Keratinocyte (primary cell): ENCODE measurements around the gene TENM3. TPM values are rescaled to one million over a fixed set of nuclear protein-coding genes. Genes with fewer than 3 reads are reported as not detected.

ENCODE experiments used
- DNase-seq: peaks from one replicate; pipeline ENCODE4 v3.0.0-alpha.2; 2011; ENCODE audit warnings: low read depth, missing footprints, low spot score
- FAIRE-seq: peaks from 2 replicates; lab custom pipeline; 2011; peaks lifted over from hg19 to GRCh38; lab: Jason Lieb, UNC
- H2AFZ ChIP-seq: 2 replicates; pipeline ENCODE4 v1.6.0; 2012; ENCODE audit warnings: low read length, control low read depth, inconsistent platforms; ENCODE audit not compliant: control insufficient read depth
- H3K27ac ChIP-seq: 2 replicates; pipeline ENCODE4 v1.5.1; 2011; ENCODE audit warnings: low read length; ENCODE audit not compliant: control insufficient read depth, insufficient read depth
- H3K27me3 ChIP-seq: 3 replicates; pipeline ENCODE4 v1.6.0; 2011; ENCODE audit warnings: low read length; ENCODE audit not compliant: control insufficient read depth, insufficient read depth; ENCODE audit errors: extremely low read depth
- H3K36me3 ChIP-seq, 2 experiments: 2 replicates in 1 of 2; 3 replicates in 1 of 2; pipeline ENCODE4 v1.5.1; 2011; ENCODE audit warnings: low read length in 2 of 2, mild to moderate bottlenecking in 1 of 2; ENCODE audit not compliant: control insufficient read depth in 2 of 2, insufficient read depth in 2 of 2; ENCODE audit errors: extremely low read depth in 1 of 2
- H3K4me1 ChIP-seq: 3 replicates; pipeline ENCODE4 v1.5.1; 2011; ENCODE audit warnings: low read length; ENCODE audit not compliant: control insufficient read depth, insufficient read depth; ENCODE audit errors: extremely low read depth
- H3K4me2 ChIP-seq: 3 replicates; pipeline ENCODE4 v1.6.0; 2011; ENCODE audit warnings: low read depth, low read length; ENCODE audit not compliant: control insufficient read depth, insufficient read depth; ENCODE audit errors: extremely low read depth
- H3K4me3 ChIP-seq, 3 experiments: fragments of 200-600 bp in 1 of 3; sonication (generic) in 1 of 3; 2 replicates in 2 of 3; 3 replicates in 1 of 3; pipeline ENCODE4 v1.5.1; 2011 to 2016; ENCODE audit warnings: low read length in 3 of 3, mild to moderate bottlenecking in 3 of 3, control low read depth in 2 of 3, inconsistent platforms in 1 of 3, low read depth in 1 of 3, mixed read lengths in 1 of 3, mixed run types in 1 of 3, moderate library complexity in 1 of 3; ENCODE audit not compliant: control insufficient read depth in 2 of 3, insufficient read depth in 2 of 3; ENCODE audit errors: extremely low read depth in 1 of 3
- H3K79me2 ChIP-seq: 2 replicates; pipeline ENCODE4 v1.6.0; 2012; ENCODE audit warnings: low read length; ENCODE audit not compliant: control insufficient read depth, insufficient read depth
- H3K9ac ChIP-seq: 3 replicates; pipeline ENCODE4 v1.6.0; 2011; ENCODE audit warnings: low read length; ENCODE audit not compliant: control insufficient read depth, insufficient read depth; ENCODE audit errors: extremely low read depth
- H3K9me1 ChIP-seq: 3 replicates; pipeline ENCODE4 v1.6.0; 2011; ENCODE audit warnings: low read length; ENCODE audit not compliant: control insufficient read depth, insufficient read depth; ENCODE audit errors: extremely low read depth
- H3K9me3 ChIP-seq: 2 replicates; pipeline ENCODE4 v1.5.1; 2012; ENCODE audit warnings: low read depth, low read length; ENCODE audit not compliant: control insufficient read depth
- H4K20me1 ChIP-seq: 3 replicates; pipeline ENCODE4 v1.6.0; 2011; ENCODE audit warnings: low read length; ENCODE audit not compliant: control insufficient read depth, insufficient read depth; ENCODE audit errors: extremely low read depth
- EZH2 ChIP-seq: IDR thresholded peaks from one replicate; pipeline ENCODE4 v1.6.1; 2012; ENCODE audit warnings: inconsistent platforms, mild to moderate bottlenecking, low read length, moderate library complexity
- dilution Hi-C: fragments of 300-500 bp; cut with MboI; formaldehyde crosslinking; loops from one replicate; pipeline ENCODE4 v1.7.0; 2020; ENCODE audit warnings: low sequenced_read_pairs; ENCODE audit not compliant: extremely low pct_ligation_motif_present
- polyA plus RNA-seq, 5 experiments: library from polyadenylated mRNA; depleted of rRNA in 3 of 5; stranded (reverse) in 3 of 5; stranded (forward) in 1 of 5; unstranded in 1 of 5; fragments of >200 nt; gene quantifications; 1 replicate in 1 of 5; 2 replicates in 3 of 5; 3 replicates in 1 of 5; pipeline versions ENCODE4 v1.2.1 to v1.2.3, GENCODE V29; 2011 to 2012; ENCODE audit warnings: missing spikeins in 2 of 5, low read depth in 1 of 5, low replicate concordance in 1 of 5
- TF ChIP-seq, protein P1 (sequence below), 3 experiments: IDR thresholded peaks in 1 of 3; conservative IDR thresholded peaks in 1 of 3; optimal IDR thresholded peaks in 1 of 3; 2 replicates in 2 of 3; 3 replicates in 1 of 3; pipeline versions ENCODE3 to v1.5.1; 2011; ENCODE audit warnings: low read length in 3 of 3, mild to moderate bottlenecking in 3 of 3, moderate library complexity in 2 of 3, control low read depth in 1 of 3, inconsistent platforms in 1 of 3; ENCODE audit not compliant: insufficient read depth in 2 of 3; ENCODE audit errors: extremely low read depth in 1 of 3

Gene TENM3
- polyA plus RNA-seq, 1 donor (not counting 4 experiments of a cell fraction or from before 2014, with no cell fraction given): 17.0 TPM

DNA sequence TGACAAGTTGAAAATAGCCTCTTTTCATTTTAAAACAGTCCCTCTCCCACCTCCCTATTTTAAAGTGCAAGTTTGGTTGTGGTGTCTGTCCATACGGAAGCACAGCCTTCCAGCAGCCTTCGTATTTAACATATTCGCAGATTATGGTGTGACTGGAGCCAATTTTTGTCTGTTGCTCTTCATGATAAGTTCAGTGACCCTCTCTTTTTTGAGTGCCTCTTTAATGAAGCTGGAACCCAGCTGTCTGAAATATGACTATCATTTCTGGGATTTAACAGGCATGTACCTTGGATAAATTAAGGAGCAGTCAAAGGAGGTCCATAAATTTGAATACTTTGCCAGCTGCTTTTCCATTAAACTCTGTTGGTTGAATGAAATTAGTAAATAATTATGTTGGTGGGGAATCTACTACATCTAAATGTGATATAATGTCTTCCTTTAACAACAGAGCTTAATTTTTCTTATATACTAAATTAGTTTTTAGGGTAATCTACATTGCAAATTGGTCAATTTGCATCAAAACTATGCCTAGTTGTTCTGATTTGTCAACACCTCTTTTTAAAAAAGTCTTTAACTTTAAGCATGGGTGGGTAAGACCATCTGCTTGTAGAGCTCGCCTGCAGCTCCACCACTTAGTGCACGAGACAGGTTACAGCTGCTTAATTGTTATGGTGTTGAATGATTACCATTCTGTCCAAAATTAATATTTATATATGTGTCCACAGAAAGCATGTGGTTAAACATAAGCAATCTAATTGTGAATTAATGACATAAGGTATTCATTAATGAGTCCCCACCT lies 457.4 kb downstream of the TENM3 start:
- Histone ChIP-seq H3K9me3 (no peaks in the 10 kb centered on the region), H3K36me3 (peaks cover 0 to 4% of the 10 kb centered on the region in 2 experiments), H3K27me3 (no peaks in the 10 kb centered on the region), H3K4me1 (no peaks in the 10 kb centered on the region), H3K27ac (no peak overlapping the region), H2AFZ (no peak overlapping the region), H3K4me2 (no peak overlapping the region), H3K9ac (no peak overlapping the region), H3K9me1 (no peaks in the 10 kb centered on the region), H3K79me2 (no peaks in the 10 kb centered on the region), H3K4me3 (no peak overlapping the region), H4K20me1 (no peaks in the 10 kb centered on the region)
- no peak for FAIRE-seq
- TF ChIP-seq, protein P1, sequence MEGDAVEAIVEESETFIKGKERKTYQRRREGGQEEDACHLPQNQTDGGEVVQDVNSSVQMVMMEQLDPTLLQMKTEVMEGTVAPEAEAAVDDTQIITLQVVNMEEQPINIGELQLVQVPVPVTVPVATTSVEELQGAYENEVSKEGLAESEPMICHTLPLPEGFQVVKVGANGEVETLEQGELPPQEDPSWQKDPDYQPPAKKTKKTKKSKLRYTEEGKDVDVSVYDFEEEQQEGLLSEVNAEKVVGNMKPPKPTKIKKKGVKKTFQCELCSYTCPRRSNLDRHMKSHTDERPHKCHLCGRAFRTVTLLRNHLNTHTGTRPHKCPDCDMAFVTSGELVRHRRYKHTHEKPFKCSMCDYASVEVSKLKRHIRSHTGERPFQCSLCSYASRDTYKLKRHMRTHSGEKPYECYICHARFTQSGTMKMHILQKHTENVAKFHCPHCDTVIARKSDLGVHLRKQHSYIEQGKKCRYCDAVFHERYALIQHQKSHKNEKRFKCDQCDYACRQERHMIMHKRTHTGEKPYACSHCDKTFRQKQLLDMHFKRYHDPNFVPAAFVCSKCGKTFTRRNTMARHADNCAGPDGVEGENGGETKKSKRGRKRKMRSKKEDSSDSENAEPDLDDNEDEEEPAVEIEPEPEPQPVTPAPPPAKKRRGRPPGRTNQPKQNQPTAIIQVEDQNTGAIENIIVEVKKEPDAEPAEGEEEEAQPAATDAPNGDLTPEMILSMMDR (optimal IDR thresholded peaks at IDR 0.05 in 1 of 3, IDR thresholded peaks at IDR 0.05 in 1 of 3, conservative IDR thresholded peaks at IDR 0.05 in 1 of 3; ENCODE audit: extremely low read depth in 1 of 3, insufficient read depth in 2 of 3, low read length in 3 of 3): no peak
- TF ChIP-seq EZH2: no peak
- dilution Hi-C loops: no loop called here
- no peak for DNase-seq

DNA sequence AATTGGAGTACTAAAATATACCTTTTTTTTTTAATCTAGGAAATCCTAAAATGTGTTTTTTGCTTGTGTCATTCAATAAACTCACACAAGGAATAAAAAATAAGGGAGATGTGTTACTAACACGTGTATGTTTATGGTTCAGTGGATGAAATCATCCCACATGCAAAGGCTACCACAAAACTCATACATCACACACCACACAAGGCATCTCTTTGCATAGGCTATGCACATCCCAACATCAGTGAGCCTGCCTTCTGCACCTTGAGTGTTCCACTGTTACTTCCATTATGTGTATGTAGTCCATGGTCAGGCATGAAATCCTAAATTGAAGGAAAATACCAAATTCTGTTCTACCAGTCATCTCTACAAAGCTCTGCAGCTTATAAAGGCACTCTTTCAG lies 460.9 kb downstream of the TENM3 start:
- no peaks in the 10 kb centered on the region for H3K9me3 ChIP-seq
- H3K9ac ChIP-seq: no peak overlapping the region
- FAIRE-seq (peak; percentile 29), DNase-seq (no peak)
- H4K20me1 ChIP-seq: no peaks in the 10 kb centered on the region
- TF ChIP-seq, protein P1 (optimal IDR thresholded peaks at IDR 0.05 in 1 of 3, IDR thresholded peaks at IDR 0.05 in 1 of 3, conservative IDR thresholded peaks at IDR 0.05 in 1 of 3; ENCODE audit: extremely low read depth in 1 of 3, insufficient read depth in 2 of 3, low read length in 3 of 3): no peak
- no peak for TF ChIP-seq EZH2
- H3K27me3 ChIP-seq: no peaks in the 10 kb centered on the region
- H3K79me2 ChIP-seq: no peaks in the 10 kb centered on the region
- dilution Hi-C loops: no loop called here
- no peak overlapping the region for H2AFZ ChIP-seq
- H3K4me2 ChIP-seq: no peak overlapping the region
- H3K4me1 ChIP-seq: no peaks in the 10 kb centered on the region
- no peaks in the 10 kb centered on the region for H3K9me1 ChIP-seq
- no peaks in the 10 kb centered on the region for H3K36me3 ChIP-seq
- H3K4me3 ChIP-seq: no peak overlapping the region
- H3K27ac ChIP-seq: no peak overlapping the region
